ENCODE results near the gene FAF1.
A peak's percentile ranks its signal among the peaks of the same experiment; 100 is the strongest.

Gene FAF1

DNA sequence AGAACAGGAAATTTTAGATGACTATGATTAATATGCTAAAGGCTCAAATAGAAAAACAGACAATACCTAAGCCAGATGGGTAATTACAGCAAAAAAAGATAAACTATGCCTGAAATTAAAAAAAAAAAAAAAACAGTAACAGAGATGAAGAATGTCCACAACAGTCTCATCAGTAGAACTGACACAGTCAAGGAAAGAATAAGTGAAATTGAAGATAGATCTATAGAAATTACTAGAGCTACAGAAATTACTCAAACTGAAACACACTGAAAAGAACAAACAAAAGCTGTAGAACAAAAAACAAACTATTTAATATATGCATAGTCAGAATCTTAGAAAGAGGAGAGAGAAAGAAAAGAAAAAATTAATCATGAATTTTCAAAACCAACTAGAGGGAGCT is 112.8 kb downstream of the FAF1 start:
- DNase-seq (ENCODE audit: low spot score) = no peak
- no peak for TF ChIP-seq CTCF (IDR thresholded peaks at IDR 0.05)
- H3K4me3 ChIP-seq = no peak overlapping the region
- H3K27ac ChIP-seq = no peak overlapping the region

- no peak for TF ChIP-seq CTCF (IDR thresholded peaks at IDR 0.05)
- DNase-seq (ENCODE audit: low spot score) = no peak
These were observed 113.7 kb downstream of the FAF1 start for GRCh38 chr1:50846224-50846839.

DNA sequence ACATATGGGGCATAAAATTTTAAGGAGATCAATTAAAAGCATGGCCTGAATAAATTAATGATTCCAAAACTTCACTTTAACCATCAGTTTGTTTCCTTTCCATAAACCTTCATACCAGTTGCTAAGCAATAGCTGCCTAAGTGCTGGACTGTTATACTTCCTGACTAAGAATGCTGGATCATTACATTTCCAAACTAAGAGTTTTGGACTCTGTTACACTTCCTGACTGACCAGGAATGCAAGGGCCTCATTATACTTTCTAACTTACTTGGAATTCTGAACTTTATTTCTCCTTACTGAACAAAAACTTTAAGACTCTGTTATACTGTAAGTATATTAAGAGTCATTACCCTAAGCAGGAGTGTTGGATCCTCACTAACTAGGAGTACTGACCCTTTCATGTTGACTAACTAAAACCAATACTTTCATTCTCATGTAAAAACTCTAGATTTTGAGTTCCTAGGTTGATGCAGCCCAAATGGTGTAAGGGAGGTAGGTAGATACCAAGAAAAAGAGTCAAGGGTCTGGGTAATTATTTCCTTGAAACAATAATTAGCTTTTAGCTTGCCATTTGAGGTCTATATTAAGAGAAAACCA is 118.2 kb downstream of the FAF1 start:
- DNase-seq (ENCODE audit: low spot score) = no peak
- no peak overlapping the region for H3K4me3 ChIP-seq
- TF ChIP-seq CTCF (IDR thresholded peaks at IDR 0.05) = no peak
- peak overlapping the region in 1 of 2 donors; percentile 21 for H3K27ac ChIP-seq

More at GRCh38 chr1:50846224-50846839, 113.7 kb downstream of the FAF1 start:
- no peak overlapping the region for H3K27ac ChIP-seq
- H3K4me3 ChIP-seq = no peak overlapping the region

DNA sequence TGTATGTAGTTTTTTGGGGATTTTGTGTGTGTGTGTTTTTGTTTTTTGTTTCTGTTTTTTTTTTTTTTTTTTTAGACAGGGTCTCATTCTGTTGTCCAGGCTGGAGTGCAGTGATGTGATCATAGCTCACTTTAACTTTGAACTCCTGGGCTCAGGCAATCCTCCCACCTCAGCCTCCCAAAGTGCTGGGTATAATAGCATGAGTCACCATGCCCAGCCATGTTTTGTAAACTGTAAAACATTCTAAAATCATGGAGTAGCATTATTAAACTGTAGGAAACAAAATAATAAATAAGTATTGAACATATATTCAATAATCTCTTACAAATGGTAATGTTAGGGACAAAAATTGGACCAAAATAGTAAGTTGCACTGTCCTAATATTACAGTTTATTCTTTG is 124.0 kb downstream of the FAF1 start:
- Histone ChIP-seq H3K27ac (no peak overlapping the region), H3K4me3 (no peak overlapping the region)
- no peak for TF ChIP-seq CTCF (IDR thresholded peaks at IDR 0.05)
- DNase-seq (ENCODE audit: low spot score) = no peak

- H3K27ac ChIP-seq = no peak overlapping the region
- TF ChIP-seq CTCF (IDR thresholded peaks at IDR 0.05) = no peak
- no peak overlapping the region for H3K4me3 ChIP-seq
- DNase-seq (ENCODE audit: low spot score) = no peak
These were observed 126.9 kb downstream of the FAF1 start for GRCh38 chr1:50833216-50833615.

- Histone ChIP-seq H3K4me3 (no peak overlapping the region), H3K27ac (no peak overlapping the region)
- TF ChIP-seq CTCF (IDR thresholded peaks at IDR 0.05) = no peak
- DNase-seq (ENCODE audit: low spot score) = no peak
These were observed 127.9 kb downstream of the FAF1 start for GRCh38 chr1:50832167-50832566.

All from coronary artery (tissue), 2 donors.